Erythroblast (primary cell): ENCODE measurements around the gene DEPP1.

Experiments used
- GATA1 ChIP-seq: IDR thresholded peaks from 2 replicates; pipeline ENCODE4 v1.6.1; 2011; ENCODE audit warnings: low read depth, mild to moderate bottlenecking, control low read depth, low read length, moderate library complexity
- POLR2A ChIP-seq: IDR thresholded peaks from 2 replicates; pipeline ENCODE4 v1.6.1; 2011; ENCODE audit warnings: mild to moderate bottlenecking, low read length

- no peak for TF ChIP-seq POLR2A
- TF ChIP-seq GATA1 = no peak
Measured at GRCh38 chr10:44946205-44946604, 32.4 kb downstream of the DEPP1 start.
